ENCODE data around the gene CABP2. TPM values are rescaled to one million over a fixed set of nuclear protein-coding genes. Genes with fewer than 3 reads are reported as not detected.

Gene CABP2
- total and polyA plus RNA-seq, 10 of the 15 experiments (the other 5 are each of a cell fraction or from before 2014, with no cell fraction given), result not detected

DNA sequence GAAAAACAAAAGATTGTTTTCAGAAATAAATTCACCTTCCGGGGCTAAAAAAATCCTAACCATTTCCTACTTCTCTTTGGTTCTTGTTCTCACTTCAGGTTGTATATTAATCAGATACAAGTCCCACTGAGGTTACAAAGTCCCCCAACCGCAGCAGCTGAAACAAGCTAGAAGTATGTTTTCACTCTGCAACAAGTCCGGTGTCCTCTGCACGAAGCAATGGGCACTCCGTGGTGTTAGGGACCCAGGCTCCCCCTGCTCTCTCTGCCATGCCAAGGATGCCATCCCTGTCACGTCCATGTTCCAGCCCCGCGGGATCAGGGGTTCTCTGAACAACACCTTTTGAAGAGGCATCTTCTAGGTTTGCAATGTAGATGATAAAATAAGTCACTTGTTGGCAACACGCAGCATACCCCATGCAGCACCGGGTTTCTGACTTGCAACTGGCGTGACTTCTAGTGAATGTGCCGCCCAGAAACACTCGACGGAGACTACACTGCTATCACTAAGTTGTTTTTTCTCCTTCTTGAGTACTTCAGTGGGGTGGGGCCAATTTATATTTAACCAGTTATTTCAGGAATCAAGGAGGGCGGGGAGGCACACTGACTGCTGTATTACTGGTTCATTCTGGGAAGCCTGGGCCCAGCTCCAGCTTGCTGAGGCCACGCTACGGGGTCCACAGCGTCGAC, 35.0 kb upstream of the CABP2 start (continued):
- TF ChIP-seq, protein P1, sequence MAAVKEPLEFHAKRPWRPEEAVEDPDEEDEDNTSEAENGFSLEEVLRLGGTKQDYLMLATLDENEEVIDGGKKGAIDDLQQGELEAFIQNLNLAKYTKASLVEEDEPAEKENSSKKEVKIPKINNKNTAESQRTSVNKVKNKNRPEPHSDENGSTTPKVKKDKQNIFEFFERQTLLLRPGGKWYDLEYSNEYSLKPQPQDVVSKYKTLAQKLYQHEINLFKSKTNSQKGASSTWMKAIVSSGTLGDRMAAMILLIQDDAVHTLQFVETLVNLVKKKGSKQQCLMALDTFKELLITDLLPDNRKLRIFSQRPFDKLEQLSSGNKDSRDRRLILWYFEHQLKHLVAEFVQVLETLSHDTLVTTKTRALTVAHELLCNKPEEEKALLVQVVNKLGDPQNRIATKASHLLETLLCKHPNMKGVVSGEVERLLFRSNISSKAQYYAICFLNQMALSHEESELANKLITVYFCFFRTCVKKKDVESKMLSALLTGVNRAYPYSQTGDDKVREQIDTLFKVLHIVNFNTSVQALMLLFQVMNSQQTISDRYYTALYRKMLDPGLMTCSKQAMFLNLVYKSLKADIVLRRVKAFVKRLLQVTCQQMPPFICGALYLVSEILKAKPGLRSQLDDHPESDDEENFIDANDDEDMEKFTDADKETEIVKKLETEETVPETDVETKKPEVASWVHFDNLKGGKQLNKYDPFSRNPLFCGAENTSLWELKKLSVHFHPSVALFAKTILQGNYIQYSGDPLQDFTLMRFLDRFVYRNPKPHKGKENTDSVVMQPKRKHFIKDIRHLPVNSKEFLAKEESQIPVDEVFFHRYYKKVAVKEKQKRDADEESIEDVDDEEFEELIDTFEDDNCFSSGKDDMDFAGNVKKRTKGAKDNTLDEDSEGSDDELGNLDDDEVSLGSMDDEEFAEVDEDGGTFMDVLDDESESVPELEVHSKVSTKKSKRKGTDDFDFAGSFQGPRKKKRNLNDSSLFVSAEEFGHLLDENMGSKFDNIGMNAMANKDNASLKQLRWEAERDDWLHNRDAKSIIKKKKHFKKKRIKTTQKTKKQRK (IDR thresholded peaks at IDR 0.05; ENCODE audit: low read depth, low read length), result no peak
- TF ChIP-seq SREBF2 (IDR thresholded peaks at IDR 0.05; ENCODE audit: low read length), result no peak
- TF ChIP-seq ZNF207 (IDR thresholded peaks at IDR 0.05; ENCODE audit: borderline replicate concordance), result no peak
- TF ChIP-seq MTA3 (IDR thresholded peaks at IDR 0.05; ENCODE audit: borderline replicate concordance, low read length), result no peak
- TF ChIP-seq POLR2AphosphoS2 (IDR thresholded peaks at IDR 0.05; ENCODE audit: low read depth, low read length), result no peak
- peak; percentile 84 for TF ChIP-seq MEF2B (IDR thresholded peaks at IDR 0.05; ENCODE audit: partially characterized antibody, poor library complexity, severe bottlenecking)
- peak; percentile 73; the same call in 1 of the 2 replicates for TF ChIP-seq BCL11A (IDR thresholded peaks at IDR 0.05; ENCODE audit: low read depth, low read length)
- TF ChIP-seq ZNF687 (IDR thresholded peaks at IDR 0.05), result no peak
- no peak for TF ChIP-seq HCFC1 (IDR thresholded peaks at IDR 0.05; ENCODE audit: low read length)
- peak; percentile 87 for TF ChIP-seq DPF2 (IDR thresholded peaks at IDR 0.05)
- TF ChIP-seq MEF2A (IDR thresholded peaks at IDR 0.05; ENCODE audit: insufficient read depth, low read depth, low read length), result 0 out of 2 replicates have a peak, but pooled peaks have one; percentile 56
- no peak for TF ChIP-seq IRF4 (IDR thresholded peaks at IDR 0.05; ENCODE audit: low read depth, low read length)
- TF ChIP-seq, protein P2, sequence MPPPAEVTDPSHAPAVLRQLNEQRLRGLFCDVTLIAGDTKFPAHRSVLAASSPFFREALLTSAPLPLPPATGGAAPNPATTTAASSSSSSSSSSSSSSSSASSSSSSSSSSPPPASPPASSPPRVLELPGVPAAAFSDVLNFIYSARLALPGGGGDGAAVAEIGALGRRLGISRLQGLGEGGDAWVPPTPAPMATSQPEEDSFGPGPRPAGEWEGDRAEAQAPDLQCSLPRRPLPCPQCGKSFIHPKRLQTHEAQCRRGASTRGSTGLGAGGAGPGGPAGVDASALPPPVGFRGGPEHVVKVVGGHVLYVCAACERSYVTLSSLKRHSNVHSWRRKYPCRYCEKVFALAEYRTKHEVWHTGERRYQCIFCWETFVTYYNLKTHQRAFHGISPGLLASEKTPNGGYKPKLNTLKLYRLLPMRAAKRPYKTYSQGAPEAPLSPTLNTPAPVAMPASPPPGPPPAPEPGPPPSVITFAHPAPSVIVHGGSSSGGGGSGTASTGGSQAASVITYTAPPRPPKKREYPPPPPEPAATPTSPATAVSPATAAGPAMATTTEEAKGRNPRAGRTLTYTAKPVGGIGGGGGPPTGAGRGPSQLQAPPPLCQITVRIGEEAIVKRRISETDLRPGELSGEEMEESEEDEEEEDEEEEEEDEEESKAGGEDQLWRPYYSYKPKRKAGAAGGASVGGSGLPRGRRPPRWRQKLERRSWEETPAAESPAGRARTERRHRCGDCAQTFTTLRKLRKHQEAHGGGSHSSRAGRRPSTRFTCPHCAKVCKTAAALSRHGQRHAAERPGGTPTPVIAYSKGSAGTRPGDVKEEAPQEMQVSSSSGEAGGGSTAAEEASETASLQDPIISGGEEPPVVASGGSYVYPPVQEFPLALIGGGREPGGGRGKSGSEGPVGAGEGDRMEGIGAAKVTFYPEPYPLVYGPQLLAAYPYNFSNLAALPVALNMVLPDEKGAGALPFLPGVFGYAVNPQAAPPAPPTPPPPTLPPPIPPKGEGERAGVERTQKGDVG (CRISPR knock-in tag; IDR thresholded peaks at IDR 0.05), result no peak
- 0 out of 2 replicates have a peak, but pooled peaks have one; percentile 22 for TF ChIP-seq EED (IDR thresholded peaks at IDR 0.05; ENCODE audit: low read depth)
- peak; percentile 75 for TF ChIP-seq MTA2 (IDR thresholded peaks at IDR 0.05; ENCODE audit: low read depth)
